CD14-positive monocyte (primary cell): Measurements from ENCODE around the gene TMEM184A. TPM values are rescaled to one million over a fixed set of nuclear protein-coding genes. Genes with fewer than 3 reads are reported as not detected.

ENCODE experiments used
- DNase-seq, 3 donors: peaks; one replicate each; pipeline ENCODE4 v3.0.0-alpha.2; 2011 to 2022
- H2AFZ ChIP-seq: 2 replicates; pipeline ENCODE4 v1.6.0; 2012; ENCODE audit warnings: mild to moderate bottlenecking, low read depth, low read length, inconsistent platforms; ENCODE audit not compliant: insufficient read depth, poor library complexity, severe bottlenecking
- H3K27ac ChIP-seq, 2 donors: 1 replicate in 1 of 2; 2 replicates in 1 of 2; pipeline ENCODE4 v1.5.1; 2012 to 2013; ENCODE audit warnings: low read length in 2 of 2, control low read depth in 1 of 2, inconsistent platforms in 1 of 2, low read depth in 1 of 2, mild to moderate bottlenecking in 1 of 2
- H3K27me3 ChIP-seq, 2 donors: one replicate each; pipeline versions ENCODE4 v1.6.0 to v1.6.1; 2011 to 2013; ENCODE audit warnings: low read length in 2 of 2; ENCODE audit not compliant: control insufficient read depth in 2 of 2, insufficient read depth in 2 of 2
- H3K36me3 ChIP-seq, 2 donors: replicated peaks in 1 of 2; 1 replicate in 1 of 2; 2 replicates in 1 of 2; pipeline versions ENCODE4 v1.5.1 to v1.6.1; 2012 to 2013; ENCODE audit warnings: low read length in 2 of 2, control low read depth in 1 of 2, inconsistent platforms in 1 of 2, mild to moderate bottlenecking in 1 of 2; ENCODE audit not compliant: insufficient read depth in 2 of 2, control insufficient read depth in 1 of 2
- H3K4me1 ChIP-seq, 2 donors: 1 replicate in 1 of 2; 2 replicates in 1 of 2; pipeline versions ENCODE4 v1.5.1 to v1.6.1; 2012 to 2013; ENCODE audit warnings: low read length in 2 of 2, control low read depth in 1 of 2, inconsistent platforms in 1 of 2, mild to moderate bottlenecking in 1 of 2, moderate library complexity in 1 of 2; ENCODE audit not compliant: insufficient read depth in 2 of 2, control insufficient read depth in 1 of 2
- H3K4me2 ChIP-seq: replicated peaks from 2 replicates; pipeline ENCODE3; 2012; ENCODE audit warnings: low read length, moderate library complexity, mild to moderate bottlenecking; ENCODE audit not compliant: poor library complexity, severe bottlenecking; ENCODE audit errors: extremely low read depth
- H3K4me3 ChIP-seq, 3 experiments: fragments of 200-600 bp in 1 of 3; sonication (generic) in 1 of 3; replicated peaks in 1 of 3; 1 replicate in 2 of 3; 2 replicates in 1 of 3; pipeline ENCODE4 v1.5.1; 2011 to 2013; ENCODE audit warnings: low read length in 3 of 3, mild to moderate bottlenecking in 3 of 3, control low read depth in 2 of 3, low read depth in 2 of 3, inconsistent platforms in 1 of 3, moderate library complexity in 1 of 3
- H3K79me2 ChIP-seq: 2 replicates; pipeline ENCODE4 v1.6.0; 2012; ENCODE audit warnings: mild to moderate bottlenecking, control low read depth, inconsistent platforms, low read length, moderate library complexity; ENCODE audit not compliant: insufficient read depth
- H3K9ac ChIP-seq: 2 replicates; pipeline ENCODE4 v1.6.0; 2017; ENCODE audit warnings: low read length, mild to moderate bottlenecking; ENCODE audit not compliant: insufficient read depth, poor library complexity, severe bottlenecking
- H3K9me3 ChIP-seq, 2 donors: replicated peaks in 1 of 2; 1 replicate in 1 of 2; 2 replicates in 1 of 2; pipeline versions ENCODE4 v1.5.1 to v1.6.1; 2012 to 2013; ENCODE audit warnings: low read length in 2 of 2, control low read depth in 1 of 2; ENCODE audit not compliant: control insufficient read depth in 1 of 2, insufficient read depth in 1 of 2
- H4K20me1 ChIP-seq: 2 replicates; pipeline ENCODE4 v1.6.0; 2012; ENCODE audit warnings: mild to moderate bottlenecking, low read length, control low read depth, moderate library complexity; ENCODE audit not compliant: insufficient read depth
- H3K27ac Mint-ChIP-seq, 7 donors: one replicate each; pipeline ENCODE4 v1.8.0; 2020; ENCODE audit warnings: mild to moderate bottlenecking in 7 of 7, mixed read lengths in 7 of 7, moderate library complexity in 6 of 7, inconsistent platforms in 2 of 7
- H3K27me3 Mint-ChIP-seq, 3 donors: one replicate each; pipeline ENCODE4 v1.8.0; 2021 to 2022; ENCODE audit warnings: low read depth in 3 of 3, mild to moderate bottlenecking in 3 of 3, mixed read lengths in 3 of 3, moderate library complexity in 3 of 3, inconsistent platforms in 1 of 3
- H3K36me3 Mint-ChIP-seq, 2 donors: one replicate each; pipeline ENCODE4 v1.8.0; 2020; ENCODE audit warnings: mixed read lengths in 2 of 2, inconsistent platforms in 1 of 2, mild to moderate bottlenecking in 1 of 2
- H3K4me1 Mint-ChIP-seq: one replicate; pipeline ENCODE4 v1.8.0; 2020; ENCODE audit warnings: mild to moderate bottlenecking, mixed read lengths
- H3K4me3 Mint-ChIP-seq, 2 donors: one replicate each; pipeline ENCODE4 v1.8.0; 2020; ENCODE audit warnings: mild to moderate bottlenecking in 2 of 2, mixed read lengths in 2 of 2, moderate library complexity in 1 of 2
- H3K9me3 Mint-ChIP-seq, 7 donors: one replicate each; pipeline ENCODE4 v1.8.0; 2020 to 2022; ENCODE audit warnings: mixed read lengths in 7 of 7, mild to moderate bottlenecking in 6 of 7, moderate library complexity in 6 of 7, inconsistent platforms in 2 of 7
- WGBS: methylation state at CpG from one replicate; pipeline ENCODE4 v1.1.5; 2013; ENCODE audit warnings: missing lambda C conversion rate; ENCODE audit not compliant: insufficient coverage; 5-methylcytosine and 5-hydroxymethylcytosine counted together
- intact Hi-C, 2 donors: fragments of 100-400 bp; cut with micrococcal nuclease; formaldehyde crosslinking; loops; one replicate each; pipeline versions ENCODE4 v1.15.0 to v1.15.1; 2023
- polyA plus RNA-seq, 3 donors: library from polyadenylated mRNA; depleted of rRNA in 1 of 3; unstranded in 2 of 3; stranded (reverse) in 1 of 3; fragments of 300-500 nt in 2 of 3; fragments of >200 nt in 1 of 3; fragmentation: Illumina TruSeq in 2 of 3; gene quantifications; 1 replicate in 2 of 3; 2 replicates in 1 of 3; pipeline ENCODE4 v1.2.3, GENCODE V29; 2012 to 2021
- TF ChIP-seq, protein P1 (sequence below): fragments of 200-600 bp; IDR thresholded peaks from one replicate; pipeline ENCODE4 v1.8.0; 2022; ENCODE audit warnings: antibody characterized with exemption, mild to moderate bottlenecking

The TMEM184A gene
- polyA plus RNA-seq, 3 donors = not detected

GRCh38 chr7:1593091-1593866 is 37.3 kb upstream of the TMEM184A start:
- Mint-ChIP-seq H3K4me3 (no peak overlapping the region), H3K27me3 (peaks cover 33 to 40% (median 35%) of the 10 kb centered on the region in 3 donors), H3K4me1 (no peaks in the 10 kb centered on the region), H3K9me3 (peaks cover 7 to 18% (median 14%) of the 10 kb centered on the region in 7 donors), H3K27ac (no peak overlapping the region), H3K36me3 (no peaks in the 10 kb centered on the region)
- Histone ChIP-seq H3K9me3 (peaks cover 6 to 20% of the 10 kb centered on the region in 2 donors), H3K4me3 (no peak overlapping the region), H3K36me3 (no peaks in the 10 kb centered on the region), H2AFZ (no peak overlapping the region), H3K4me2 (no peak overlapping the region), H3K27me3 (peaks cover 2 to 20% of the 10 kb centered on the region in 2 donors), H3K79me2 (no peaks in the 10 kb centered on the region), H3K4me1 (no peaks in the 10 kb centered on the region), H3K27ac (no peak overlapping the region), H3K9ac (no peak overlapping the region), H4K20me1 (no peaks in the 10 kb centered on the region)
- TF ChIP-seq, protein P1, sequence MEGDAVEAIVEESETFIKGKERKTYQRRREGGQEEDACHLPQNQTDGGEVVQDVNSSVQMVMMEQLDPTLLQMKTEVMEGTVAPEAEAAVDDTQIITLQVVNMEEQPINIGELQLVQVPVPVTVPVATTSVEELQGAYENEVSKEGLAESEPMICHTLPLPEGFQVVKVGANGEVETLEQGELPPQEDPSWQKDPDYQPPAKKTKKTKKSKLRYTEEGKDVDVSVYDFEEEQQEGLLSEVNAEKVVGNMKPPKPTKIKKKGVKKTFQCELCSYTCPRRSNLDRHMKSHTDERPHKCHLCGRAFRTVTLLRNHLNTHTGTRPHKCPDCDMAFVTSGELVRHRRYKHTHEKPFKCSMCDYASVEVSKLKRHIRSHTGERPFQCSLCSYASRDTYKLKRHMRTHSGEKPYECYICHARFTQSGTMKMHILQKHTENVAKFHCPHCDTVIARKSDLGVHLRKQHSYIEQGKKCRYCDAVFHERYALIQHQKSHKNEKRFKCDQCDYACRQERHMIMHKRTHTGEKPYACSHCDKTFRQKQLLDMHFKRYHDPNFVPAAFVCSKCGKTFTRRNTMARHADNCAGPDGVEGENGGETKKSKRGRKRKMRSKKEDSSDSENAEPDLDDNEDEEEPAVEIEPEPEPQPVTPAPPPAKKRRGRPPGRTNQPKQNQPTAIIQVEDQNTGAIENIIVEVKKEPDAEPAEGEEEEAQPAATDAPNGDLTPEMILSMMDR = peak; percentile 37
- WGBS = 77% methylated on average over 19 of the region's 19 CpGs
- intact Hi-C loops = no loop called here
- DNase-seq = peak in 1 of 3 donors; percentile 3

DNA sequence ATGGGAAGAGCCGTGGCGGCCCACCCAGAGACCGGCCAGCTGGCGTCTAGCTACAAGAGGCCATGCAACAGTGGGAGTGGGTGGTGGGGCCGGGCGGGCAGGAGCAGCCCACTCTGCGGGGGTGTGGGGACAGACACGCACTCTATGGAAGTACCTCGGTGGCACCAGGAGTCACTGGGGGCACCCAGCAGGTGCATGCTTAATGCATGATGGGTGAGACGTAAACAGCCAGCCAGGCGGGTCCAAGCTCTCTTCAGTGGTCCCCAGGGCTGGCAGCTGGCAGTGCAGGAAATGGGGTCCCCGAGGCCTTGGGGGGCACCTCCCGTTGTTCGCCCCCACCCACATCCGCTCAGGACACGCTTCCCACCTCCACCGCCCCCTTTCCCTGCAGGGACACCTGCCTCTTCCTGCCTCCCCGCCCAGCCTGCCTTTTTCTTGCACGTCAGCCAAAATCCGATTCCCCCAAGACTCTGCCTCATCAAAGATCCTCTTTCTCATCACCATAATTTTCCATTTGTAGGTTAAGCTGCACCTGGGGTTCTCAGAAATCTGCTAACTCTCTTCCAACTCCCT is 36.4 kb upstream of the TMEM184A start:
- Histone ChIP-seq H3K4me2 (no peak overlapping the region), H3K27me3 (peaks cover 2 to 20% of the 10 kb centered on the region in 2 donors), H4K20me1 (no peaks in the 10 kb centered on the region), H3K9me3 (peaks cover 6 to 11% of the 10 kb centered on the region in 2 donors), H3K4me3 (no peak overlapping the region), H3K4me1 (no peaks in the 10 kb centered on the region), H2AFZ (no peak overlapping the region), H3K9ac (no peak overlapping the region), H3K36me3 (no peaks in the 10 kb centered on the region), H3K27ac (no peak overlapping the region), H3K79me2 (no peaks in the 10 kb centered on the region)
- peaks cover 6 to 16% (median 10%) of the 10 kb centered on the region in 7 donors for H3K9me3 Mint-ChIP-seq
- no peaks in the 10 kb centered on the region for H3K36me3 Mint-ChIP-seq
- no peaks in the 10 kb centered on the region for H3K4me1 Mint-ChIP-seq
- WGBS = 55% methylated on average over 19 of the region's 20 CpGs
- peaks cover 35 to 40% (median 36%) of the 10 kb centered on the region in 3 donors for H3K27me3 Mint-ChIP-seq
- DNase-seq = no peak
- peak overlapping the region in 1 of 7 donors; percentile 40 for H3K27ac Mint-ChIP-seq
- TF ChIP-seq, protein P1 = no peak
- intact Hi-C loops = no loop called here
- no peak overlapping the region for H3K4me3 Mint-ChIP-seq
